T-helper 1 cell (primary cell): ENCODE data around the gene RAB11FIP4.
A peak's percentile ranks its signal among the peaks of the same experiment; 100 is the strongest.

Experiments
- DNase-seq, 5 donors: peaks; one replicate each; pipeline ENCODE4 v3.0.0-alpha.2; 2012 to 2020

Gene RAB11FIP4

DNA sequence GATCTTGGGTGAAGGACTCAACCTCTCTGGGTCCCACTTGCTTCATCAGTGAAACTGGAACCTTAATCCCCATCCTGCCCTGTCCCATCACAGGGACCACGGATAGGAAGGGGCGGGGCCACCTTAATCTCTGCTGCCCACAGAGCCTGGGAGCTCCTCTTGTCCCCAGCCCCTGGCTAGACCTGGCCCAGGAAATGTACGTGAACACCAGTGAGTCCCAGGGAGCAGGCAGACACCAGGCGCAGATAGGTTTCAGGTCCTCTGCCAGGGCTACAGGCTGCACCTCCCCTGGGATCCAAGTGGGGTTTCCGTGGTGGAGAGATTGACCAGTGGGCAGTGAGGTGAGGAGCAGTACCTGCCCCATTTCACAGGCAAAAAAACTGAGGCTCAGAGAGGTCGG lies 21.0 kb downstream of the RAB11FIP4 start:
- DNase-seq = no peak

DNA sequence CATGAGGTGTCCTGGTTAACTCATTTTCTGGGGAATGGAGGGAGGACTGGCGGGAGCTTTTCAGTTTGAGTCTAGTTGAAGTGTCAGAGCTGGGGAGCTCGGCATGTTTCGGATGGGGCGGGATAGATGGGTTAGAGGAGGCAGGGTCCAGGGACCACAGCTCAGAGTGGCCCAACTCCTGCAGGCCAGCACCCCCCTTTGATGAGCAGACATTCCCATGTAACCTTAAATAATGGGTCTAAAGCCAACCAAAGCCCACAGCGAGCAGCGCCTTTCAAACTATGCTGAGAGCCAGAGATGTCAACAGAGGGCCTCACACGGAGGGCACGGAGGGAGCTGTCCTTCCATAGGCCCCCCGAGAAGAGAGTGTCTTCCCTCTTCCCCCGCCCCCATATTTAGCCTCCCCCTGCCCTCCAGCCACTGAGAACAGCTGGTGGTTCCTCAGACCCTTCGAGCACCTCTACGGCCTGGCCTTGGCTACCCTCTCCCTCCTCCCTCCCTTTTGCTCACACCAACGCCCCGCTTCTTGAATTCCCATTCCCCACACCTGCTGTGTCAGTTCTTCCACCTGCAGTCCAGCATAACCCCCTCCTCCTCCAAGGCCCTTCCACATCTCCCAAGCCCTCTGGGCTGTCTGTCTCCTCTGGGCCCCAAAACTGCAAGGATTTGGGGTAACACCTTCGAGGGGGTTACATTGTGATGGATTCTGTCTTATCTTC lies 21.8 kb downstream of the RAB11FIP4 start:
- no peak for DNase-seq

DNA sequence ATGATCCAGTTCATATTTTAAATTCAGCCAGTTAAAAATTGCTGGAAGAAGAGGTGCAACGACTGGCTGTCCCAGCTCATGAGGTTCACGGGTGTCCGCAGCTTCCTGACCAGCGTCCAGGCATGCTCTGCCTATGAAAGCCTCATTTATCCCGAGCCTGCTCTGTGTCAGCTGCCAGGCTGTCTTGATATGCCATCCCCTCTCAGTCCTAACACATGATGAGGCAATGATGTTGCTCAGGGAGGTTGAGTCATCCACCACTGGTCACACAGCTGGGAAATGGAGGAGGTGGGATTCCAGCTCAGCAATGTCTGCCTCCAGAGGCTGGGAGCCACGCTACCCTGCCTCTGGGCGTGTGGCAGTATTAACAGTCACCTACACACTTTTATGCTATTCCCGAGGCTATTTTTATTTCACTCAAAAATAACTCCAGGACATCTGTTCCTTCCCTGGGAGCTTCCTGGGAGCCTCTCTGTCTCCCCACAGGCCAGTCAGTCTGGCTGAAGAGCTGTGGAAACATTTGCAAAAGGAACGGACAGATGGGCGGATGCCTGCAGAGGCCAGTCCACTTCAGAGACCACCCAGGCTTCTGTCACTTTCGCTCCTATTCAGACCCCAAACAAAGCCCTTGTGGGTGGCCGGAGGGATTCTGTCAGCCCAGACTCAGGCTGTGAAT lies 22.5 kb downstream of the RAB11FIP4 start:
- DNase-seq = no peak

GRCh38 chr17:31414550-31414918 lies 23.1 kb downstream of the RAB11FIP4 start:
- no peak for DNase-seq

- no peak for DNase-seq
Observed at GRCh38 chr17:31415004-31415454, 23.6 kb downstream of the RAB11FIP4 start.

GRCh38 chr17:31415640-31416502 lies 24.4 kb downstream of the RAB11FIP4 start:
- DNase-seq = no peak

GRCh38 chr17:31416503-31416923 lies 25.0 kb downstream of the RAB11FIP4 start:
- DNase-seq = no peak

DNA sequence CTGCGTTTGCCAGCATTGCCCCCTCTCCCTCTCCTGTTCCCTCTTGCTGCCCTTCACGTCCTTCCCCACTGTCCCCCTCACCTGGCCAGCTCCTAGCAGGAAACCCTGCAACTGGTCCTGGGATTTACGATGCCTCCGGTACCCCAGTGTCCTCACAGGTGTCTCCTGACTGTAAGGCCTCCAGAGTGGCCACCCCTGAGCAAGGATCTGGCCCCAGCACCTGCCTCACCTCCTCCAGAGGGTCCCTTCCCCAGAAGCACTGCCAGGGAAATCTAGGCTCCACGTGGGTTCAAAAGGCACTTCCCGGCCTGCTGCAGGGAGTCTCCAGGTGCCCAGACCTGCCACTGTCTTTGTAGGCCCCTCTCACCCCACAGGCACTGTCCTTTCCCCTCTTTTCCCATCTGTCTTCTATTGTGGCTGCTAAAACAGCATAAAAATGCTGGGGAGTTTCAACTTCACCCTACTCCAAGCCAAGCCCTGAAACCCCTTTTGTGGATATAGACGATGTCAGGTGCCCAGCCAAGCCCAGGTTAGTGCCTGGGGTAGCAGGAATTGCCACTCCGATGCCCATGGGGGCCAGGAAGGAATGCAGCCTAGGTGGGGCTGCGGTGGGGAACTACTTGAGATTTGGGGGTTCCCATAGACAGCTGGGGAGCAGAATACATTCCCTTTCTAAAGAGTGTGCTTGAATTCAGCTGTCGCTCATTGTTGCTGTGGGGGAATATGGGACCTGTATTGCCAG lies 25.7 kb downstream of the RAB11FIP4 start:
- no peak for DNase-seq

DNA sequence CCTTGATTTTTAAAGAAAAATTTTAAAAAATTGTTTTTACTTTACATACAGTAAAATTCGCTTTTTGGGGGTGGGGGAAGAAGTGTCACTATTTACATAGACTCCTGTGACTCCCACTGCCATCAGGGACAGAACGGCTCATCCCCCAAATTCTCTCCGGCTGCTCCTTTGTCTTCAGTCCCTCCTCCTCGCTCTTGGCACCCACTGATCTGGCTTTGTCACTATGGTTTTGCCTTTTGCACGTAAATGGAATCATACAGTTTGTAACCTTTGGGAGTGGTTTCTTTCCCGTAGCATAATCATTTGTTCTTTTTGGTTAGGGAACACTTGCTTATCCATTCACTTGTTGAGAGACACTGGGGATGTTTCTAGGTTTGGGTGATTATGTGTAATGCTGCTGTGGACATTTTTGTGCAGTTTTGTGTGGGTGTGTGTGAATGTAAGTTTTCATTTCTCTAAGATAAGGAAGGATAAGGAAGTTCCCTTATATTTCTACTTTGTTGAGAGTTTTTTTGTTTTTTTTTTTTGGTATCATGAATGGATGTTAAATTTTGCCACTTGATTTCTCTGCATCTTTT lies 27.4 kb downstream of the RAB11FIP4 start:
- DNase-seq = no peak

- no peak for DNase-seq
Observed at GRCh38 chr17:31422443-31422842, 31.0 kb downstream of the RAB11FIP4 start.

- DNase-seq = no peak
Observed at GRCh38 chr17:31424944-31425281, 33.4 kb downstream of the RAB11FIP4 start.

DNA sequence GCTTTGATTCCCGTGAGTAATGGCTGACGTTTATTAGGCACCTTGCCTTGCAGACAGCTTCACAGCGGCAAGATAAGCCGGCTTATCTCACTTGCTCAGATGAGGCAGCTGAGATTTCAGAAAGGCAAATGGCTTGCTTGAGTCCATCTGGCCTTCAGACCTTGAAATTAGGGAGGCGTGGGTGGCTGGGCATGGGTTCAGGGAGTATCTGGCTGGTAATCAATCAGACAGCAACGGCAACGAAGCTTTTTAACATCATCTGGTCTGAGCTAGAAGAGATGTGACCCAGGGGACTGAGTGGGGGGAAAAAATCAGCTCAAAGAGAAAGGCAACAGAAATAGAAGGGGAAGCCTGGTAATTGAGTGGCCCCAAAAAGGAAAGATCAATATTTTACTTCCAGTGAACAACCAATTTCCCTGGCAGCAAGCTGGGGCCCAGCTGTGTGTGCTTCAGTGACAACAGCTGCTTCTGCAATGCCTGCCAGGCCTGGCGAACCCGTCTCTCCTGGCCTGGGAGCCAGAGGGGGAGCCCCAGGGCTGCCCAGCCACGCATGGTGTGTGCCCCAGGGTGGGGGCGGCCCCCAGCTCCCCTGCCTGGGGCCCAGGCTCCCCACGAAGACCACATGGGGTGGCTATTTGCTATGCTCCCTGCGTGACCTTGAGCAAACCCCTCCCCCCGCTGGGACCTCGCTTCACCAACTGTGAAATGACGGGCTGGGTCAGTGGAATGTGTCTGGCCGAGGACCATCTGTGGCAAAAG lies 34.0 kb downstream of the RAB11FIP4 start:
- DNase-seq = no peak

- no peak for DNase-seq
Observed at GRCh38 chr17:31427684-31428083, 36.2 kb downstream of the RAB11FIP4 start.

- DNase-seq = no peak
Observed at GRCh38 chr17:31428111-31428510, 36.6 kb downstream of the RAB11FIP4 start.

GRCh38 chr17:31428512-31428911 lies 37.0 kb downstream of the RAB11FIP4 start:
- no peak for DNase-seq

DNA sequence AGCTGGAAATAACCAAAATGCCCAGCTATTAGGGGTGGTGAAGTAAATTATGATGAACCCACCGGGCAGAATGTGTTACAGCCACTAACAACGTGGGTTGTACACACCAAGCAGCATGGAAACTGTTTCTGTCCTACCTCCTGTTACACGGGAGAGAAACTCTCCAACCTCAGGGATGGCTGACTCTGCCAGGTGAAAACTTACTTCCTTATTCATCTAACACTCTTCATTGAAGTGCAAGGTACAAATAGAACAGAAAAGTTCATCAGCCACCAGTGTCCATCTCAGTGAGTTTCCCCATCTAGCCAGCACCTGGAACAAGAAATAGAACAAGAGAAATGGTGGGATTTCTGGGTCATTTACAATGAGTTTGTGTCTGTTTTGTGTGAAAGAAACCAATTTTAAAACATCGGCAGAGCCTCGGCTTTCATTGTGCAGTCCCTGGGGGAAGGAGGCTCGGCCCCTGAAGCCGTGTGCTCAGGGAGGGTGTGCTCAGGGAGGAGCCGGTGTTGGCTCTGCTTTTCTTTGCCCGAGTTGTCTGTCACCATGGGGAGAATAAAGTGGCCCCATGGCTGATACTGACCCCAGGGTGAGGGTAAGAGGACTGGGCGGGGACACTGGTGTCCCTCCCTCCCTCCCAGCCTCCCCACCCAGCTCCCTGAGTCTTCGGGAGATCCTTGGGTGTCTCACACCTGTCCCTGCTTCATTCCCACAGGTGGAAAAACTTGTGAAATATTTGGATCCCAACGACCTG lies 39.8 kb downstream of the RAB11FIP4 start:
- DNase-seq = no peak

GRCh38 chr17:31431852-31432658 lies 40.6 kb downstream of the RAB11FIP4 start:
- DNase-seq = no peak

DNA sequence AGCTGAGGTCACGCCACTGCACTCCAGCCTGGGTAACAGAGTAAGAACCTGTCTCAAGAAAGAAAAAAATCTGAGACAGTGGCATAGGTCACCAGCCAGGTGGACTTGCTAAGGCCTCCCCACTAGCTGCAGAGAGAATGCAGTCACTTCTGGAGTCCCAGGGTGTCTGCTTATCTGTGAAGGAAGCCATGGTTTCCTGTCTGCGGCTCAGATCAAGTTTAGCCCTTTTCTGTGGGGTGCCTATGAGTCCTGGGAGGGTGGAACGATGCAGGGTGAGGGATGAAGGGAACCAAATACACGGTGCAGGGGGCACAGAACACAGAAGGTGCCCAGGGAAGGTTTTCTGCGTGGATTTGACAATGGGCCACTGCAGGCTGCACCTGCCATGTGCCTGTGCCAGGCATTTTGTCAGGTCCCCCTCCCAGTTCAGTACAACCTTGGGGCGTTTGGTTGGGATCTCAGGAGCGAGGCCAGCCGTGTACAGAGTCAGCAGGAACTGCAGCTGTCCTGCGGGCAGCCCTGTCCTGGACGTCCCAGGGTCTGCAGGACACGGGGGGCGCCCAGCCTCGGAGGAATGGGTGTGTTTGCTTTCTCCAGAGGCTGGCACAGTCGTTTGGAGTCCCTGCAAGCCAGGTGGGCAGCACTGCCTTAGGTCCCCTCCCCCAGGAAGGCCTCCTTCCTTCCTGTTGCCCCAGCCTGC lies 41.8 kb downstream of the RAB11FIP4 start:
- DNase-seq = peak in 4 of 5 donors; percentile 21 to 51 (median 42)
